Caco-2 (cell line): Measurements from ENCODE around the gene COL13A1. TPM values are rescaled to one million over a fixed set of nuclear protein-coding genes. Genes with fewer than 3 reads are reported as not detected.

ENCODE experiments used
- BruUV-seq: library from RNA; stranded (reverse); fragments of 400-500 nt; replicated peaks from 2 replicates; lab custom pipeline; 2021; lab: Mats Ljungman, UMichigan
- CTCF ChIA-PET: fragments of 300-600 bp; sonication (Branson Sonifier 250); formaldehyde crosslinking; loops from one replicate; lab custom pipeline; 2022; ENCODE audit warnings: antibody characterized with exemption; lab: Charles Lee
- POLR2A ChIA-PET: fragments of 300-600 bp; sonication (Branson Sonifier 250); formaldehyde crosslinking; loops from one replicate; lab custom pipeline; 2022; ENCODE audit warnings: antibody characterized with exemption; lab: Charles Lee
- DNase-seq, 2 experiments: peaks; one replicate each; pipeline versions ENCODE4 v3.0.0 to v3.0.0-alpha.2; 2020 to 2022
- H3K27me3 ChIP-seq: replicated peaks from 2 replicates; pipeline ENCODE4 v1.6.0; 2011; ENCODE audit warnings: low read length; ENCODE audit not compliant: control insufficient read depth, insufficient read depth
- H3K36me3 ChIP-seq: 2 replicates; pipeline ENCODE4 v1.5.1; 2011; ENCODE audit warnings: low read length; ENCODE audit not compliant: control insufficient read depth, insufficient read depth
- H3K4me1 ChIP-seq: fragments of 250-450 bp; sonication (Bioruptor Pico); 2 replicates; pipeline ENCODE4 v1.5.1; 2020; ENCODE audit warnings: mild to moderate bottlenecking
- H3K4me3 ChIP-seq: 2 replicates; pipeline ENCODE4 v1.5.1; 2011; ENCODE audit warnings: low read depth, mild to moderate bottlenecking, control low read depth, low read length
- H3K9me3 ChIP-seq: fragments of 250-450 bp; sonication (Bioruptor Pico); 2 replicates; pipeline ENCODE4 v1.5.1; 2020; ENCODE audit warnings: mild to moderate bottlenecking, moderate library complexity
- H3K27ac Mint-ChIP-seq: one replicate; pipeline ENCODE4 v1.8.0; 2022; ENCODE audit warnings: mixed read lengths; ENCODE audit not compliant: unreplicated experiment
- H3K27me3 Mint-ChIP-seq: one replicate; pipeline ENCODE4 v1.8.0; 2022; ENCODE audit warnings: mixed read lengths; ENCODE audit not compliant: insufficient read depth, unreplicated experiment
- H3K36me3 Mint-ChIP-seq: one replicate; pipeline ENCODE4 v1.8.0; 2022; ENCODE audit warnings: mild to moderate bottlenecking, mixed read lengths; ENCODE audit not compliant: insufficient read depth, unreplicated experiment
- H3K4me1 Mint-ChIP-seq: one replicate; pipeline ENCODE4 v1.8.0; 2022; ENCODE audit warnings: low read depth, mixed read lengths; ENCODE audit not compliant: unreplicated experiment
- H3K4me3 Mint-ChIP-seq: one replicate; pipeline ENCODE4 v1.8.0; 2022; ENCODE audit warnings: mild to moderate bottlenecking, moderate library complexity, mixed read lengths; ENCODE audit not compliant: unreplicated experiment
- H3K9me3 Mint-ChIP-seq: one replicate; pipeline ENCODE4 v1.8.0; 2022; ENCODE audit warnings: mixed read lengths; ENCODE audit not compliant: unreplicated experiment
- intact Hi-C: fragments of 100-400 bp; cut with micrococcal nuclease; formaldehyde crosslinking; loops from one replicate; pipeline ENCODE4 v1.10.0; 2022; ENCODE audit not compliant: unreplicated experiment
- total RNA-seq: library from RNA; stranded (reverse); gene quantifications from 2 replicates; pipeline ENCODE4 v1.2.3, GENCODE V29; 2022
- TF ChIP-seq, protein P1 (sequence below), 2 experiments: fragments of 200-600 bp in 1 of 2; IDR thresholded peaks; 1 replicate in 1 of 2; 2 replicates in 1 of 2; pipeline versions ENCODE4 v1.5.1 to v1.8.0; 2011 to 2022; ENCODE audit warnings: antibody characterized with exemption in 1 of 2, control low read depth in 1 of 2, inconsistent platforms in 1 of 2, low read depth in 1 of 2, low read length in 1 of 2, mild to moderate bottlenecking in 1 of 2, moderate library complexity in 1 of 2; ENCODE audit not compliant: insufficient read depth in 1 of 2, severe bottlenecking in 1 of 2, unreplicated experiment in 1 of 2

The COL13A1 gene
- total RNA-seq, 1 experiment from 2014 or later = not detected

DNA sequence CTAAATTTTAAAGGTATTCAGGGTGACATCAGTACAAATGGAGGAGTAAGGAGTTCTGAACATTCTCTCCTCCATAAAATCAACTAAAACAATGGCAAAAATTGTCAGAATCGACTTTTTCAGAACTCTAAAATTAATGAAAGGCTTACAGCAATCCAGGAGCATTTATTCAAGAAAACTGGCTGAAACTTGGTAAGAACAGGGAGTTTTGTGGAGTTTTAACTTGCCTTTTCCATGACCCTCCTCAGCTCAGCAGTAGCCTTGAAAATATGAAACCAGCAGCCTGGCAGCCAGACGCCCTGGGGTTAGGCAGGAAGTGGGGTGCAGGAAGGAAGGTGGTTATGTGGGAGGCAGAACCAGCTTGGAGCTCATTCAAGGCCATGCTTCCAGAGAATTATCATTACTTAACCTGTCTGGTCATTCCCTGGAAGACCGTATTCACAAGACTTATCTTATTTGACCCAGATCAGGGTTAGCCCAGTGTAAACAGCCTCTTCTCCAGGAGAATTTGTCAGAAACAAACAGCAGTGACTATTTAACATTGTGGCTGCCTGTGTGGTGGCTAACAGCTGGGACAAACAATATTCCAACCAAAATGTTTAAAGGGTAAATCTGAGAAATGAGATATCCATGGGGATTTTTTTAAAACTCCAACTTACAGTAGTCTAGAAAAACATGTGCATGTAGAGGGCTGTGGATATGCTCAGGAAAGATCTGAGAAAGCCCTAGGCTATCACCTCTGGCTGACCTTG, 175.3 kb downstream of the COL13A1 start:
- Mint-ChIP-seq H3K27ac (no peak overlapping the region), H3K36me3 (no peaks in the 10 kb centered on the region), H3K9me3 (peaks cover 29% of the 10 kb centered on the region), H3K4me3 (no peak overlapping the region), H3K27me3 (peaks cover 41% of the 10 kb centered on the region), H3K4me1 (no peaks in the 10 kb centered on the region)
- H3K9me3 ChIP-seq = peaks cover 9% of the 10 kb centered on the region; the same call in 1 of the 2 replicates
- no peaks in the 10 kb centered on the region for H3K4me1 ChIP-seq
- H3K4me3 ChIP-seq = no peak overlapping the region
- POLR2A ChIA-PET = no interaction called here
- intact Hi-C loops = no loop called here
- CTCF ChIA-PET = no interaction called here
- H3K27me3 ChIP-seq = no peaks in the 10 kb centered on the region
- BruUV-seq = no TSS peak
- TF ChIP-seq, protein P1, sequence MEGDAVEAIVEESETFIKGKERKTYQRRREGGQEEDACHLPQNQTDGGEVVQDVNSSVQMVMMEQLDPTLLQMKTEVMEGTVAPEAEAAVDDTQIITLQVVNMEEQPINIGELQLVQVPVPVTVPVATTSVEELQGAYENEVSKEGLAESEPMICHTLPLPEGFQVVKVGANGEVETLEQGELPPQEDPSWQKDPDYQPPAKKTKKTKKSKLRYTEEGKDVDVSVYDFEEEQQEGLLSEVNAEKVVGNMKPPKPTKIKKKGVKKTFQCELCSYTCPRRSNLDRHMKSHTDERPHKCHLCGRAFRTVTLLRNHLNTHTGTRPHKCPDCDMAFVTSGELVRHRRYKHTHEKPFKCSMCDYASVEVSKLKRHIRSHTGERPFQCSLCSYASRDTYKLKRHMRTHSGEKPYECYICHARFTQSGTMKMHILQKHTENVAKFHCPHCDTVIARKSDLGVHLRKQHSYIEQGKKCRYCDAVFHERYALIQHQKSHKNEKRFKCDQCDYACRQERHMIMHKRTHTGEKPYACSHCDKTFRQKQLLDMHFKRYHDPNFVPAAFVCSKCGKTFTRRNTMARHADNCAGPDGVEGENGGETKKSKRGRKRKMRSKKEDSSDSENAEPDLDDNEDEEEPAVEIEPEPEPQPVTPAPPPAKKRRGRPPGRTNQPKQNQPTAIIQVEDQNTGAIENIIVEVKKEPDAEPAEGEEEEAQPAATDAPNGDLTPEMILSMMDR (IDR thresholded peaks at IDR 0.05; ENCODE audit: insufficient read depth in 1 of 2, low read depth in 1 of 2, low read length in 1 of 2, severe bottlenecking in 1 of 2, unreplicated experiment in 1 of 2) = no peak
- no peak for DNase-seq
- H3K36me3 ChIP-seq = no peaks in the 10 kb centered on the region

GRCh38 chr10:69979174-69979573, 177.5 kb downstream of the COL13A1 start:
- Histone ChIP-seq H3K4me1 (no peaks in the 10 kb centered on the region), H3K9me3 (peaks cover 9% of the 10 kb centered on the region; the same call in 1 of the 2 replicates), H3K27me3 (no peaks in the 10 kb centered on the region), H3K36me3 (no peaks in the 10 kb centered on the region), H3K4me3 (no peak overlapping the region)
- no peaks in the 10 kb centered on the region for H3K4me1 Mint-ChIP-seq
- H3K9me3 Mint-ChIP-seq = peaks cover 41% of the 10 kb centered on the region
- intact Hi-C loops = no loop called here
- peaks cover 38% of the 10 kb centered on the region for H3K27me3 Mint-ChIP-seq
- ChIA-PET POLR2A (no interaction called here), CTCF (no interaction called here)
- BruUV-seq = no TSS peak
- no peaks in the 10 kb centered on the region for H3K36me3 Mint-ChIP-seq
- H3K27ac Mint-ChIP-seq = no peak overlapping the region
- TF ChIP-seq, protein P1 (IDR thresholded peaks at IDR 0.05; ENCODE audit: insufficient read depth in 1 of 2, low read depth in 1 of 2, low read length in 1 of 2, severe bottlenecking in 1 of 2, unreplicated experiment in 1 of 2) = no peak
- H3K4me3 Mint-ChIP-seq = no peak overlapping the region
- DNase-seq = no peak

DNA sequence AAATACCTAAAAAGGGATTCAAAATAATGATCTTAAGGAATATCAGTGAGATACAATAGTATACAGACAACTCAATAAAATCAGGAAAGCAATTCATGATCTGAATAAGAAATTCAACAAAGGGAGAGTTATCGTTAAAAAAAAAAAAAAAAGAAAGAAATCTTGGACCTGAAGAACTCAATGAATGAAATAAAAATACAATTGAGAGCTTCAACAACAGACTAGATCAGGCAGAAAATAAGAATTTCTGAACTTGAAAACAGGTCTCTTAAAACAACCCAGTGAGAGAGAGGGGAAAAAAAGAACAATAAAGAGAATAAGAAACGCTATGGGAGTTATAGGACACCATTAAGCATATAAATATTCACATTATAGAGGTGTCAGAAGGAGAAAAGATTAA, 179.0 kb downstream of the COL13A1 start:
- Histone ChIP-seq H3K4me1 (no peaks in the 10 kb centered on the region), H3K9me3 (peaks cover 9% of the 10 kb centered on the region; the same call in 1 of the 2 replicates), H3K4me3 (no peak overlapping the region), H3K36me3 (no peaks in the 10 kb centered on the region), H3K27me3 (0 out of 2 replicates have a peak, but pooled peaks cover 2% of the 10 kb centered on the region)
- Mint-ChIP-seq H3K9me3 (peaks cover 41% of the 10 kb centered on the region), H3K4me1 (no peaks in the 10 kb centered on the region), H3K36me3 (no peaks in the 10 kb centered on the region), H3K27ac (no peak overlapping the region), H3K4me3 (no peak overlapping the region), H3K27me3 (peaks cover 27% of the 10 kb centered on the region)
- DNase-seq = no peak
- TF ChIP-seq, protein P1 (IDR thresholded peaks at IDR 0.05; ENCODE audit: insufficient read depth in 1 of 2, low read depth in 1 of 2, low read length in 1 of 2, severe bottlenecking in 1 of 2, unreplicated experiment in 1 of 2) = no peak
- BruUV-seq = no TSS peak
- intact Hi-C loops = no loop called here
- ChIA-PET POLR2A (no interaction called here), CTCF (interaction anchor here (0.6 kb wide), 1 partner anchor 112 kb away, joined by 3 read pairs; no protein-coding TSS in a partner anchor)
